ENCODE measurements around the gene PRX.
A peak's percentile ranks its signal among the peaks of the same experiment; 100 is the strongest.

The PRX gene

DNA sequence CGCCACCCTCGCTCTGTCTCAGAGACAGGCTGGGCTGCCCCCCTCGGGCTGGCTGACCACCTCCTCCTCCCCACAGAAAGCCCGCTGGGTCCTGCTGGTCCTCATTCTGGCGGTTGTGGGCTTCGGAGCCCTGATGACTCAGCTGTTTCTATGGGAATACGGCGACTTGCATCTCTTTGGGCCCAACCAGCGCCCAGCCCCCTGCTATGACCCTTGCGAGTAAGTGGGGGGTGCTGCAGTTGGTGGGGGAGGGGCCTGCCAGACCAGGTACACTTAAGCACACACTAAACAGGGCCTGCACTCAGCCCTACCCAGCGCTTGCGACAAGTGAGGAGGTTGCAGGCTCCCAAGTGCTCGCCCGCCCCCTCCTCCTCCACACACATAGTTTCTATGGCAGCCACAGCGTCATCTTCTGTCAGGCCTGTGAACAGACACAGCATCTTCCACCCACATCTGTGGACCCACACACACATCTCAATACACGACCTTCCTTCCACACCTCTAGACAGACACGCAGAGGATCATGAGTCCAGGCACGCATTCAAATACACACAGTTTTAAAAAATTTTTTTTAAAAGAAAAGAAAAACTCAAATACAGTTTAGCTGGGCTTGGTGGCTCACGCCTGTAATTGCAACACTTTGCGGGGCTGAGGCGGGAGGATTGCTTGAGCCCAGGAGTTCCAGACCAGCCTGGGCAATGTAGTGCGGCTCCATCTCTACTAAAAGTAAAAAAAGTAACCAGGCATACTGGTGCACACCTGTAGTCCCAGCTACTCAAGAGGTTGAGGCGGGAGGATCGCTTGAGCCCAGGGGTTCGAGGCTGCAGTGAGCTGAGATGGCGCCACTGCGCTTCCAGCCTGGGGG, 46.2 kb downstream of the PRX start:
- DNase-seq (ENCODE audit: low read depth in 2 of 2): no peak

DNA sequence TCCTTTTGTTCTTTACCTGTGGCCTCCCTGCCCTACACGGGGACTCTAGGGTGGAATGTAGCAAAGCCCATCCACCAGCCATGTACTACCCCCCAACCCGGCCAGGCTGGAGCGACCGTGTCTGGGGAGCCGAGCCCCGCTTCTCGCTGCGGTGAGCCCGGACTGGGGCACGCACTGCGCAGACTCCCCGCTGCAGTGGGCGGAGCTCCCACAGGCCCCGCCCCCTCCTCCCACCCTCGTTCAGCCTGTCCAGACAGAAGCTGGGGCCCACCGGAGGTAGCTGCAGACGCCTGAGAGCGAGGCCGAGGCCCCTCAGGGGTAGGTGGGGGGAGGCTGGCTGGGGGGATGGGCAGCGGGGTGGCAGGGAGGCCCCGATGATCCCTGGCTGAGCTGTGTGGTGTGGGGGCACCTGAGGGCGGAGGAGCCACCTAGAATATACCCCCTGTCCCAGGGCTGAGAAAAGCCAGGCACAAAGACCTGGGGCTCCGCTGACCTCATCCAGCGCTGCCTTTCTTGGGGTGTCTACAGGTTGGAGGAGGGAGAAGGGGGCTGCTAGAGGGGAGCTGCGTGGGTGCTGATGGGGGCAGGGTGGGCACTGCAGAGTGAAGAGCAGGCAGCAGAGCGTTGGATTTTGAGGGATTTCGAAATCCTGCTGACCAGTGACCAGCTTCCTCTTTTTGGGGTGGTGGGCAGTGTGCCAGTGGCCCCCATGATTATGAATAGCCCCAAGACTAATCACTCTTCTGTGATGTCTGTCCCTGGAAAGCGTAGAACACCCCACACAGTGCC, 47.4 kb downstream of the PRX start:
- DNase-seq (ENCODE audit: low read depth in 2 of 2): peak; percentile 38 to 52

DNA sequence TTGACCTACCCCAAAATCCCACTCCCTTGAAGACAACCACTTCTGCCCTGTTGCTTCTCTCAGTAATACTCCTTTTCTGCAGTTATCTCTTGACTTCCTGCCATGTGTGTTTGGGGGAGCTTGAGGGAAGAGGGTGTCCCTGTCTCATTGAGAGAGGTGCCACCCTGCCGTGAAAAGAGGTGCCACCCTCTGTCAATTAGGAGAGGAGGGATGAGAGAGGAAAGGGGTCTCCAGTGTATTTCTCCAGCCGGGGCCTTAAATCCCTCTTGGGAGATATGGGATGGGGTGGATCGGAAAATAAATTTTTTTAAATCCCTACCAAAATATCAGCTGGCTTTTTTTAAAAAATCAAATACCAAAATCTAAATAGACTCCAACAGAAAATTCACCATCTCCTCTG, 48.2 kb downstream of the PRX start:
- no peak for DNase-seq (ENCODE audit: low read depth in 2 of 2)

DNA sequence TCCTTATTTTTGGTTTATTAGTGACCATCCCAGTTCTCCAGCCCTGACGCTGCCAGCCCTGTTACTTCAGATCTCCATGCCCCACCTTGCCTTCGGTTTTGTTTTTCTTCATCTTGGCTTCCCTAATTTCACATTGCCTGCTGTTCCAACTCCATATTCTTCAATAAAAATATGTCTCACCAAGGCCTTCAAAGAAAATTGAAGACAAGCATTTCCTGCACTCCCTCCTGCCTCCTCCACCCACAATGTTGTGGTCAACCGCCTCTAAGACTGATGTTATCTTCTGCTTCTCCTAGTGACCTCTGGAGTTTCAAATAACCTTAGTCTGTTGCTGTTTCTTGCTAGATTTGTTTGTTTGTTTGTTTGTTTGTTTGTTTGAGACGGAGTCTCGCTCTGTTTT, 50.1 kb downstream of the PRX start:
- DNase-seq (ENCODE audit: low read depth in 2 of 2): no peak

DNA sequence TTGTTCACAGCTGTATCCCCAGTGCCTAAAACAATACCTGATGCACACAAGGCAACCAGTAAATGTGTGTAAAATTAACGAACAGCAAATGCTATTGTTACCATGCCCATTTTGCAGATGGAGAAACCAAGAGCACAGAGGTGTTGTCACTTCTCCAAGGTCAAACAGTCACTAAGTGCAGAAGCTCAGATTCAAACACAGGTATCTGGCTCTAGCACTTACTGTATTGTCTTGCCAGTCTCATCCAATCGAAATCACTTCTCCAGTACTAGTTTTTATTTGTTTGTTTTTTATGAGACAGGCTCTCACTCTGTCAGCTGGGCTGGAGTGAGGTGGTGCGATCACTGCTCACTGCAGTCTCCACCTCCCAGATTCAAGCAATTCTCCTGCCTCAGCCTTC, 51.0 kb downstream of the PRX start:
- no peak for DNase-seq (ENCODE audit: low read depth in 2 of 2)

DNA sequence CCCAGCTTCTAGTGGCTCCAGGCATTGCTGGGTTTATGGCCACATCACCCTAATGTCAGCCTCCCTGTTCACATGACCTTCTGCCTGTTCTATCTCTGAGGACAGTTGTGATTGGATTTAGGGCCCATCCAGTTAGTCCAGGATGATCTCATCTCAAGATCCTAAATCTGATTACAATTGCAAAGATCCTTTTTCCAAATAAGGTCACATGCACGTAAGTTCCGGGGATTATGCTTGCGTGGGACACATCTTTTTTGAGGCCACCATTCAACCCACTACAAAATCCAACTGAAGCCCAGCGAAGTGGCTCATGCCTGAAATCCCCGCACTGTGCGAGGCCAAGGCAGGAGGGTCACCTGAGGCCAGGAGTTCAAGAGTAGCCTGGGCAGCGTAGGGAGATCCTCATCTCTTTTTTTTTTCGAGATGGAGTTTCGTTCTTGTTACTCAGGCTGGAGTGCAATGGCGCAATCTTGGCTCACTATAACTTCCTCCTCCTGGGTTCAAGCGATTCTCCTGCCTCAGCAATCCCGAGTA, 52.4 kb downstream of the PRX start:
- no peak for DNase-seq (ENCODE audit: low read depth in 2 of 2)

DNA sequence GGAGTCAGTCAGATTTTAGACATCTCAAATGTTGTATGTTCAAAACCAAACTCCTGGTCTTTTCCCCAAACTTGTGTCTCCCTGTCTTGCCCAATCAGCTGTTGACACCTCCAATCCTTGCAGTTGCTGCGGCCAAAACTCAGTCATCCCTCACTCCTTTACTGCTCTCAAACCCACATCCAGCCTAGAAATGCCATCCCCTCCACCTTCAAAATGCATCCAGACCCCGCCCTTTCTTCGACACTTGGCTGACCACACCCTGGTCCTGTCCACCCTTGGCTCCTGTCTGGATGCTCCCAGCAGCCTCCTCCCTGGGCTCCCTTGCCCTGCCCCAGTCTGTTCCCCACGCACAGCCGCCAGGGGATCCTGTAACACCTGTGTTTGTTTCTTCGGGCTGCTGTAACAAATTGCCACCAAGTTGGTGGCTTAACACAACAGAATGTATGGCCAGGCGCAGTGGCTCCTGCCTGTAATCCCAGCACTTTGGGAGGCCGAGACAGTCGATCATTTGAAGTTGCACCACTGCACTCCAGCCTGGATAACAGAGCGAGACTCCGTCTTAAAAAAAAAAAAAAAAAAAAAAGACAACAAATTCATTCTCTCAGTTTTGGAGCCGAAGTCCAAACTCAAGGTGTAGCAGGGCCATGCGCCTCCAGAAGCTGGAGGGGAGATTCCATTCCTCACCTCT, 53.0 kb downstream of the PRX start:
- DNase-seq (ENCODE audit: low read depth in 2 of 2): no peak

DNA sequence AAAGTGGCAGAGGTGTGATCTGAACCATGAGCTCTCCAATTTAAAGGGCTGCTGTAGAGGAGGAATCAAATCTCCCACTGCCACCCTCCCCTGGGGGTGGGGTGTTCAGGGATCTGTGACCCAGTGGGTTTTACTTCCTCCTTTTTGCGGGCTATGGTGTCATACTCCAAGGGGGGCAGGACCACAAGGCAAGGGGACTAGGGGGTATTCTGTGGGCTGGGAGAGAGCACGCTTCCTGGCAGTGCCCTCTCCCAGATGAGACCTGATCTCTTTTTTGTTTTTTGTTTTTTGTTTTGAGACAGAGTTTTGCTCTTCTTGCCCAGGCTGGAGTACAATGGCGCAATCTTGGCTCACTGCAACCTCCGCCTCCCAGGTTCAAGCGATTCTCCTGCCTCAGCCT, 54.4 kb downstream of the PRX start:
- DNase-seq (ENCODE audit: low read depth in 2 of 2): no peak

DNA sequence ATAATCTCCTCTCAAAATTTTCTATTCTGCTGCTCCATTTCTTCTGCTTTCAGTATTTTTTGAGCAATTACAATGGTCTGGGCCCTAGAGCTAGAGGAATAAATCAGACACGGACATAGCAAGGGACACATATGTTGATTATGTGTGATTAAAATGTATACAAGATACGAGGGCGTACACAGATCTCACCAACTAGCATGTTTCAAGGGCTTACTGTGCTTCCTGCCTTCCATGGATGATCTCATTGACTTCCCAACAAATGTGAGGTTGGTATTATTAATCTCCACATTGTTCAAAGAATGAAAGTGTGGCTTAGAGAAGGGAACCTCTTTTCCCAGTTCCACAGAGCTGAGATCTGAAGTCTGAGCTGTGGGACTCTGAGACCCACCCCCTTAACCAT, 55.5 kb downstream of the PRX start:
- no peak for DNase-seq (ENCODE audit: low read depth in 2 of 2)

DNA sequence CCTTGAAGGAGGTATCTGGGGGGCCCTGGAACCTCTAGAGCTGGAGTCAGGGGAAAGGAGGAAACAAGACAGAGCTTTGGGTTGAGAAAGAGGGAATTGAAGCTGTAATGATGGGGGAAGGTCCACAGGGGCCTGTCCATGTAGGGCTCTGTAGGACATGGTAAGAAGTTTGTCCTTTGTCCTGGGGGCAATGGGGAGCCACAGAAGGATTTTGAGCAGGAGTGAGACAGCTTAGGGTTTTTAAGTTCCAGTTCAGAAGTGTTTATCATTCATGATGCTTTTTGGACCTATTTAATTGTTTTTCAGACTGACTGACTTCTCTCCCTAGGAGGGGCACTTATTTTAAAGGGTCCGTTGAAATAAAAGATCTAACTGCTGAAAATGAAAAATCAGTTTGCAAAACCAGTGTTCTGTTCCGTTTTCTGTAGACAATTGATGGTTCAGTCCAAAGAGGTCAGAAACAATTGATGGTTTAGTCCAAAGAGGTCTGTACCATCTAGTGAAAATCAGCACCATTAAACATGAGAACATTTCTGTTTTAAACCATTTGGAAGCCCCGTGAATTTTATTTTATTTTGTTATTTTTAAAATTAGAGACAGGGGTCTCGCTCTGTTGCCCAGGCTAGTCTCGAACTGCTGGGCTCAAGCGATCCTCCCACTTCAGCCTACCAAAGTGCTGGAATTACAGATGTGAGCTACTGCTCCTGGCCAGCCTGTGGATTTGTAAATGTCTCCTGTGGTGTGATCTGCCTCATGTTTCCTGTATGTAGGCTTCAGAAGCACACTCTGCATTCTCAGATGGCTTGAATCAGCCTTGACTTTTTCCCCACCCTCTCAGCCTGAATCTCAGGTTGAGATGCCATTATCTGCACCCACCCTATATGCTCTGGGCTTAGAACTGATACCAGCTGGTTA, 56.2 kb downstream of the PRX start:
- no peak for DNase-seq (ENCODE audit: low read depth in 2 of 2)

DNA sequence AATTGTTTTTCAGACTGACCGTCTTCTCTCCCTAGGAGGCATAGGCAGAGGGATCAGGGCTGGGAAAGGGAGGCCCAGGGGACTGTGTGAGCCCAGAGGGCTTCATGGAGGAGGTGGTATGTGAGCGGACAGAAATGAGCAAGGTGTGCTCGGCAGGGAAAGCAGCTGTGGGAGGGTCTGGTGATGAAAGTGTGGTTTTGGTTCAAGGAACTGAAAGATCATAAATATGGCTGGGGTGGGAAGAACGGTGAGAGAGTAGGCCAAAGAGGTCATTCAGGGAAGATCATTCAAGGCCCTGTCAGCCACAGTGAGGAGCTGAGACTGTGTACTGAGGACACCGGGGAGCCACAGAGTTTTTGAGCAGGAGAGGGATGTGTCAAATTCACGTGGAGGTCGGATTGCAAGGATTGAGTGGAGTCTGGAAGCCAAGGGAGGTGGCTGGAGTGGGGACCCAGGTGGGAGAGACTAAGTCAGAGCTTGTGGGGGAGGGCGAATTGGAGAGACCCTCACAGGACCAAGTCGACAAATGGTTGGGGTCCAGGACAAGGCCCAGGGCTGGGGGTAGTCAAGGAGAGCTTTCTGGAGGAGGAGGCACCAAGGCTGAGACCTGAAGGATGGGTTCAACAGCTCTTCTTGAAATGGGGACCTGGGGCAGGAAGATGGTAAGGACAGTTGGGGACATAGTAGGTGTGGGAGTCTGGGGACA, 57.0 kb downstream of the PRX start:
- no peak for DNase-seq (ENCODE audit: low read depth in 2 of 2)

DNA sequence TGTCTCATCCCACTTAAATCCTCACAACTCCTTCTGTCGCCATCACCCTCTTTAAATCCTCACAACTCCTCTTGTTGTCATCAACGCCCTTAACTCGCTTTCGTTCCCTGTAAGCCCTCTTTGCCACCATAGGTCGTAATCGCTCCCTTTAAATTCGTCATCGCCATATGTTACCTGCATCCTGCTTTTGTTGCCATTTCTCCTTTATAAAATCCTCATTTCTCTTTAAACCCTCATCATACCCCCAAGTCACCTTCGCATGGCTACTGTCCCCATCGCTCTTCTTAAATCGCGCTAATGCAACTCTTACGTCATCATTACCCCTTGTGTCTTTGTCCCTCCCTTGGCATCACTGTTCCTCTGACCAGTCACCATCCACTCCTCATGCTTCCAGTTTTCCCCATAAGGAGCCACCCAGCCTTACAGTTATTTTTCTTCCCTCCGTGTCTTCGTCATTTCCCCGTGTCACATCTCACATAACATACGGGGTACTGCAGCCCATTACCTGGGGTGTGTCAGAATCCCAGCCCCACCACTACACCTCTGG, 64.1 kb downstream of the PRX start:
- DNase-seq (ENCODE audit: low read depth in 2 of 2): no peak

DNA sequence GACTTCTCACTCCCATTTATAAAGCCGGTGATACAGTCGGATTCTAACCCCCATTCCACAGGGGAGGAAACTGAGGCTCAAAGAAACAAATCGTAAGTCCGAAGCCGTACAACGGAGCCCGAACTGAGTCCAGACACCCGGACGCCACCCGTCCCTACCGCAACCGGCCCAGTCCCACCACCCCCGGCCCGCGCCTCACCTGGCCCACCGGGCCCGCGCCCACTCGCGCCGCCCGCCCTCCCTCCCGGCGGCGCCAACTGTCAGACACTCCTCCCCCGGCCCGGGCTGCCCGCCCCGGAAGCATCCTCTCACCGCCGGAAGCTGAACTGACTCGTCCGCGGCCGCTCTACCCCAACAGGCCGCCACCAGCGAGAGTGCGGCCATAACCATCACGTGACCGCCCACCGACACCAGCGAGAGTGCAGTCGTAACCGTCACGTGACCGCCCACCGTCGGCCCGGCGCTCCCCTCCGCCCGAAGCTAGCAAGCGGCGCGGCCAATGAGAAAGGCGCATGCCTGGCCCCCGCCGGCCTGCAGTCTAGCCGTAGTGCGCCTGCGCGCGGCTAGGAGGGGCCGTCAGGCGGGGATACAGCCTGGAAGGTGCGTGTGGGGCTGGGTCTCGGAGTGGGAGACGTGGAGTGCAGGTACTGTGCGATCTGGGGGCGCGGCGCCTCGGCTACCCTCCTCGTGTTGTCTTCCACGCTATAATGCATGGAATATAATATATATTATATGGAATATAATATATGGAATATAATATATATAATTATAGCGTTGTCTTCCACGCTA, 64.9 kb downstream of the PRX start, which contains the start of the genes C19orf47 and PLD3:
TSS of gene C19orf47 (minus strand) at position 273 of the 789 bp plus-strand sequence. CDS start 6,540 bp downstream, outside the sequence.
TSS of gene PLD3 (plus strand) at position 571 of the 789 bp plus-strand sequence. CDS start 17,789 bp downstream, outside the sequence.
- DNase-seq (ENCODE audit: low read depth in 2 of 2): peak; percentile 100

DNA sequence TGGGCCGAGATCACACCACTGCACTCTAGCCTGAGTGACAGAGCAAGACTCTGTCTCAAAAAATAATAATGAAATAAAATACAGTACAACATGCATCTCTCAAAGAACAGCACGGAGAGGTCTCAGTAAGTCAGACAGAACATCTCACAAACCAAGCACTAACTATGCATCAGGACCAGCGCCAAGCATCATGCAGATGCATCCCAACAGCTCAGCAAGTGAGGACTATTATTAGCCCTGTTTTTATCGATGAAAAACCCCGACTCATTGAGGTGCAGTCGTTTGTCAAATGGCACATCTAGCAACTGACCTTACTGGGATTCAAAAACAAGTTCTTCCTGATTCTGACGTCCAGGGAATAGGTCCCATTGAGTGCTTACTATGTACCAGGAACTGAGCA, 68.8 kb downstream of the PRX start:
- no peak for DNase-seq (ENCODE audit: low read depth in 2 of 2)

All from stimulated activated CD8-positive, alpha-beta memory T cell treated with anti-CD3 and anti-CD28 coated beads, Interleukin-15, amount 100 ng/mL, for 48 hours (primary cell).